ENCODE data around the gene FBRSL1.

Gene FBRSL1

DNA sequence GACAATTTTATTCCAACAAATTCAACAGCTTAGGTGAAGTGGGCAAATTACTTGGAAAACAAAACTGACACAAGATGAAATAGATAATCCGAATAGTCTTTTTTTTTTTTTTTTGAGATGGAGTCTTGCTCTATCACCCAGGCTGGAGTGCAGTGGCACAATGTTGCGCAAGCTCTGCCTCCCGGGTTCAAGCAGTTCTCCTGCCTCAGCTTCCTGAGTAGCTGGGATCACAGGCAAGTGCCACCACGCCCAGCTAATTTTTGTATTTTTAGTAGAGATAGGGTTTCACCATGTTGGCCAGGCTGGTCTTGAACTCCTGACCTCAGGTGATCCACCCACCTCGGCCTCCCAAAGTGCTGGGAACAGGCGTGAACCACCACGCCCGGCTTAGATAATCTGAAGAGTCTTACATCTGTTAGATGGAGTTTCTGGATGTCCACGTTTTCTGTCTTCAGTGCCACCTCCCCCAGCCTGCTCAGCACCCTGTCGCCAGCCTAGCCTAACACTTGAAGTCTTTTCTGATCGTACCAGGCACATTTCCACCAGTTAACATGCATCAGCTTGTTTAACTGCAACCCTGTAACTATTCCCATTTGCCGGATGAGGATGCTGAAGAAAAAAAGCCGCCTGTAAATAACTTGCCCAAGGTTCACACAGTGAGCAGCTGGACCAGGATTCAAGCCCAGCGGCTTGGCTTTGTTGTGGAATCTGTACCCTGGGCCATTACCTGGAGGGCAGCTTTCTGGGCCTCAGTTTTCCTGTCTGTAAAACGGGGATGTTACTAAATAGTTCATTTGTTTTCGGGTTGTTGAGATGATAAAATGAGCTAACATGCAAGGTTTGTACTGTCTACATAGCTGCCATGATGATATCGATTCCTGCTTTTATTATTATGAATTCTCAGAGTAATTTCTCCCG lies 26.4 kb downstream of the FBRSL1 start:
- FAIRE-seq (no peak), DNase-seq (ENCODE audit: insufficient read length, low spot score) (no peak)
- no peak for TF ChIP-seq POLR2A (IDR thresholded peaks at IDR 0.05; ENCODE audit: low read depth, low read length)

DNA sequence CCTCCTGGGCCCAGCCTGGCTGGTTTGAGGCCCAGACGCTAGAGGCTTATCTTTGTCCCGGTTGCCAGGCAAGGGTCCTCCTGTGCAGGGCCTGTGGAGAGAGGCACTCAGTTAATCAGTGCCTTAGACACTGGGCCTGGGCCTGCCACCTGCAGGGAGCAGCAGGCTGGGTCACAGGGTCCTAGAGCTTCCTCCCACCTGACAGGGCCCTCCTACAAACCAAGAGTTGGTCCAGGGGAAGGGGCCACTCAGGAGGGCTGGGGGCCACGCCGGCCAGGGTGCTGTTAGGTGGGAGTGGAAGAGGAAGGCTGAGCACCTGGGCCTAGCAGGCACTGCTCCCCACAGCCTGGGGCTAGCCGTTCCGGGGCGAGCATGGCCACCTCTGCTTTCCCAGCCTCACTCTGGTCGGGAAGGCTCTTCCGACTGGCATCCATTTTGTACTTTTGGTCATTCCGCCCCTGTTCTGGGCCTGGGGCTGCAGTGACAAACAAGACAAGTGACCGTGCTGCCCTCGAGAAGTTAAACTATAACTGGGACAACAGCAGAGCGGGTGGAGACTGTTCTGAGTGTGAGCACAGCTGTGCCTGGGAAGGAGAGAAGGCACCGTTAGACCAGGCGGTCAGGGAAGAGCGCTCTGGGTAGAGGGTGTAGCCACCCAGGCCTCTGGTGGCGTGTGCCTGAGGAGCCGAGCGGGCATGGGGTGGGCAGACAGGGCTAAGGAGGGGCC lies 27.2 kb downstream of the FBRSL1 start:
- TF ChIP-seq POLR2A (IDR thresholded peaks at IDR 0.05; ENCODE audit: low read depth, low read length): no peak
- no peak for DNase-seq (ENCODE audit: insufficient read length, low spot score)
- FAIRE-seq: no peak

DNA sequence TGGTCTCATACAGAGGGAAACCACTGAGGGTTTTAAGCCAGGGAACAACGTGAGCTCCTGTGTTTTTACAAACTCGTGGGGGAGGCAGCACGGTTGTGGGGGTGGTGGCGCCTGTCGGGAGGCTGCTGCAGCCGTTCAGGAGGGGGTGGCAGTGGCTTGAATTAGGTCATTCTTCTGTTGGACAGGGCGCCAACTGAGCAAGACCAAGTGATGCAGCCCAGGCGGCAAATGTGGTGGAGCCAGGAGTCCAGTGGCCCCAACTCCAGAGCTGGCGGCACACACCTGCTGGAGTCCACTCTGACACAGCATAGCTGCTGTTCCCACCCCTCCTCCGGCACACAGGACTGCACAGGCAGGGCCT lies 27.8 kb downstream of the FBRSL1 start:
- FAIRE-seq: no peak
- no peak for DNase-seq (ENCODE audit: insufficient read length, low spot score)
- TF ChIP-seq POLR2A (IDR thresholded peaks at IDR 0.05; ENCODE audit: low read depth, low read length): no peak

DNA sequence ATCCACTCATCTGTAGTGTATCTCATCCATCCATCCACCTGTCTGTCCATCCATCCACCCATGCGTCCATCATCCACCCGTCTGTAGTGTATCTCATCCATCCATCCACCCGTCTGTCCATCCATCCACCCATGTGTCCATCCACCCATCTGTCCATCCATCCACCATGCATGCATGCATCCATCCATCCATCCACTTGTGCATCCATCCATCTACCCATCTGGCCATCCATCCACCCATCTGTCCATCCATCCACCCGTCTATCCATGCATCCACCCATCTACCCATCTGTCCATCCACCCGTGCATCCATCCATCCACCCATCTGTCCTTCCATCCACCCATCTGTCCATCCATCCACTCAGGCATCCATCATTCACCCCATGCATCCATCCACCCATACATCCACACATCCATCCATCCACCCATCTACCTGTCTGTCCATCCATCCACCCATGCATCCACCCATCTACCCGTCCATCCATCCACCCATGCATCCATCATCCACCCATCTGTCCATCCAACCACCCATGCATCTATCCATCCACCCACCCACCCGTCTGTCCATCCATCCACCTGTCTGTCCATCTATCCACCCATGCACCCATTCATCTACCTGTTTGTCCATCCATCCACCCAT lies 28.5 kb downstream of the FBRSL1 start:
- FAIRE-seq (no peak), DNase-seq (ENCODE audit: insufficient read length, low spot score) (no peak)
- TF ChIP-seq POLR2A (IDR thresholded peaks at IDR 0.05; ENCODE audit: low read depth, low read length): no peak

DNA sequence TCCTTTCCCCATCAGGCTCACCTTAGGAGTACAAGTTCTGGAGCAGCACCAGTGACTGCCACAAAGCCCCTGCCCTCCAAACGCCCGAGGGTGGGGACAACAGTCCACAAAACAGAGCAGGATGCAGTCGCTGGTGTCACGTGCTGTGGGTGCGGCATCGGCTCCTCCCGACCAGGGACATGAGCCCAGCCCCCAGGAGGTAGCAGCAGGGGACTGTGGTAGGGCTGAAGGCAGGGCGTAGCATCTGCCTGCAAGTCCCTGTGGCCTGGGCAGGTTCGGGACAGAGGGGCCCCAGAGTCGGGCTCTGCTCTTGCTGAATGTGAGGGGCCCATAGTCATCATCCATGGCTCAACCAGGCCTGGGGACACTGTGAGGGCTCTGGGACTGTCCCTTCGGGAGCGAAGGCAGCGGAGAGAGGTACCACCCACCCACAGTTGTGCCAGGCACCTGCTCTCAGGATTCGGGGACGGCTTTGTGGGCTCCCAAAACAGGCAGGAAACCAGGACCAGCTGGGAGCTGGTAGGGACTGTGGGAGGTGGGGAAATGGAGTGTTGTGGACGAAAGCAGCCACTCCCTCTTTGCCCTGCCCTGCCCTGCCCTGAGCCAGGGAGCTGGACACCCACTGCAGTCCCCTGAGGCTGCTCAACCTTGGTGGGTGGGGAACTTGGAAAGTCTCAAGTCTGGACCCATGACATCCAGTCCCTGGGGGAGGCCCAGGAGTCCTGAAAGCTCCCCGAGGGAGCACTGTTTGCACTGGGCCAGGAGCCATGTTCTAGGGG lies 30.7 kb downstream of the FBRSL1 start:
- DNase-seq (ENCODE audit: insufficient read length, low spot score) (no peak), FAIRE-seq (no peak)
- TF ChIP-seq POLR2A (IDR thresholded peaks at IDR 0.05; ENCODE audit: low read depth, low read length): no peak

DNA sequence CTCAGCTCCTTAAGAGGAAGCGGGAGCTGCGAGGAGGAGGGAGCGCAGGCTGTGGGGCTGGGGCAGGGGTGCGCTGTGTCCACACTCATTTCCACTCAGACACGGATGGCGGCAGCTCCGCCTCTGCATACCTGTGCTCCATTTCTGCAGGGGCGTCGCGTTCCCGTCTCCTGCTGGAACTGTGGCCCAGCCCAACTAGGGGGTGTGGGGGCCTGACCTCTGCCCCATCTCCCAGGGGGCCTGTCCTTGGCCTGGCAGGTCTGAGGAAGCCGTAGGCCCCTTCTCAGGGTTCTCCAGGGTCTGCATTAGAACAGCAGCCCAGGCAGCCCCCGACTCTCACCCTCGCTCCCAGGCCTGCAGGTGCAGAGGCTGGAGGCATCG lies 31.2 kb downstream of the FBRSL1 start:
- TF ChIP-seq POLR2A (IDR thresholded peaks at IDR 0.05; ENCODE audit: low read depth, low read length): no peak
- FAIRE-seq (no peak), DNase-seq (ENCODE audit: insufficient read length, low spot score) (no peak)

DNA sequence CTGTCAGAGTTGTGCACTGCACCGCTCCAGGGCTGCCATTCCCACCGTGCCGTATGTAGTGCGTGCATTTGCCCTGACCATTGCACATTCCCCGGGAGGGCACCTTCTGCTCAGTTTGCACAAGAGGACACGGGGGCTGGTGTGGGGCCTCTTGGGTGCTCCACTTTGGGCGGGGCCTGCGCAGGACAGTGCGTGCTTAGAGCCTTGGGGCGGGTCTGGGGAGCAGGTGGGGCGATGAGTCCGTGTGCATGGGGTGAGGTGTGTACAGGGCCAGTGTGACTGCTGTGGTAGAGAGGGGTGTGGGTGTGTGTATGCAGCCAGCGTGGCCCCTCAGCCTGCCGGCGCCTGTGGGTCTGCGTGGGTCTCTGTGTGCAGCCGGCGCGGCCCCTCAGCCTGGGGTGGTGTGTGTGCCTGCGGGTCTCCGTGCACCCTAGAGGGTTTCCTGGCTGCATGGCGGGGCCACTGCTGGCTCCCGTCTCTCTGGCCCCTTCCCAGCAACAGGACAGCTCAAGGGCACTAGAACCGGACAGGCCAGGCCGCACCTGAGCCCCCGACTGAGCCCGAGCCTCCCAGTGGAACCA lies 31.9 kb downstream of the FBRSL1 start:
- TF ChIP-seq POLR2A (IDR thresholded peaks at IDR 0.05; ENCODE audit: low read depth, low read length): no peak
- no peak for FAIRE-seq
- DNase-seq (ENCODE audit: insufficient read length, low spot score): no peak

DNA sequence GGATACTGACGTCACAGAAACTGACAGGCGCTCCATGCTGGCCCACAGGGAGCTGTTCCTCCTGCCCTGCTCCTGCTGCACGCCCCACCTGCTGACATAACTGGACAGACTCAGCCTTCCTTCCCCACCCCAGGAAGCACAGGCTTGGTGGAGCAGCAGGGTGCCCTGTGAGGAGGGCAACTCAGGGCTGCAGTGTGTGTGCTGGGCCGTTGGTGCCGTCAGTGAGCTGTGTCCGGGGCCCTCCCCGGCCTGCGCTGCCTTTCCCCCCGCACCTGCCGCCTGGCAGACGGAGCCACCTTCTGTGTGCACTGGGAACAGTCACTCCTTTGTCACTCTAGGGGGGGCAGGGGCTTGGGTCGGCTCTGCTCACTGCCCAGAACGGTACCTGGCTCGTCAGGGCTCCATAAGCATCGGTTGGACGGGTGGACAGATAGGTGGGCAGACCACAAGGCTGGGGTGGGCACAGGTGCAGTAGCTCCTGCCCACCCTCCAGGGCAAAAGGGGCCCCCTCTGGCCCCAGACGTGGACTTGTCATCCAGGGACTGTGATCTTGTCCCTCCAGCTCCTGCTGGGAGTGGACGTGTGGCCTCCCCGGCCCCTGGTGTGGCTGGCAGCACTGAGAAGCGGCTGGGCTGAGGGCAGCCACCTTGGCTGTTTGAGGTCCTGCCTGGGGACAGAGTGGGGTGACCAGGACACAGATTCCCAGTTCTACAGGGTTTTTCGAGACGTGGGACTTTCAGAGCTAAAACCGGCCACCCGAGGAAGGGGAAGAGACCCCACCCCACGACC lies 32.8 kb downstream of the FBRSL1 start:
- no peak for TF ChIP-seq POLR2A (IDR thresholded peaks at IDR 0.05; ENCODE audit: low read depth, low read length)
- peak; percentile 87 for DNase-seq (ENCODE audit: insufficient read length, low spot score)
- FAIRE-seq: peak; percentile 61

DNA sequence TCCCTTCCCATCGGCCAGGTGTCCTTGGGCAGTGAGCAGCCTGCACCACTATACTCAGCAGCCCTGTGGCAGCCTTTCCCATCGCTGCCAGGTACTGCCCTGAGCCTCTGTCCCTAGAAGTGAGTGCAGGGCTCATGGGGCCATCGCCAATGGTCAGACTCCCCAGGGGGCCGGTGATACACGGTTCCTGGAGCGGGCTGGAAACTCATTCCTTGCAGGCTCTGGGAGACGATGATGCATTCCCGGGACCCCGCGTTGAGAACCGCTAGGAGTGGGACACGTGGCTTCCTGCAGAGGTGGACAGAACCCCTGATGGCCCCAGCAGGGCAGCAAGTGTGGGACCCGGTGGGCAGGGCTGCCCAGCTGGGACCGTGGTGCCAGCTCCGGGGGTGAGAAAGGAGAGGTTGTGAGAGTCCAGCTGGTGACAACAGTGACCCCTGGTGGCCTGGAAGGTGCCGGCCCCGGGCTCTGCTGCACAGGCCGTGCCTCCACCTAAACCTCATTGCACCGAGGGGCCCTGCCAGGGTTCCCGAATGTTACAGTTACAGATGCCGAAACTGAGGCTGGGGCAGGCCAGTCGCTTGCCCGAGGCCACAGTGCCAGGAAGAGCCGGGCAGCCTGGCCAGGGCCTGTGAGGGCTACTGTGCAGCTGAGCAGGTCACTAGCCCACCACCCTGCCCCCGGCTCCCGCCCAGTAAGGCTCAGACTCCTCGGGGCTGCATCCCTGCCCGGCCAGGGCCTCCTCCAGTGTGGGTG lies 33.8 kb downstream of the FBRSL1 start:
- TF ChIP-seq POLR2A (IDR thresholded peaks at IDR 0.05; ENCODE audit: low read depth, low read length): no peak
- DNase-seq (ENCODE audit: insufficient read length, low spot score) (peak; percentile 91), FAIRE-seq (peak; percentile 20)

DNA sequence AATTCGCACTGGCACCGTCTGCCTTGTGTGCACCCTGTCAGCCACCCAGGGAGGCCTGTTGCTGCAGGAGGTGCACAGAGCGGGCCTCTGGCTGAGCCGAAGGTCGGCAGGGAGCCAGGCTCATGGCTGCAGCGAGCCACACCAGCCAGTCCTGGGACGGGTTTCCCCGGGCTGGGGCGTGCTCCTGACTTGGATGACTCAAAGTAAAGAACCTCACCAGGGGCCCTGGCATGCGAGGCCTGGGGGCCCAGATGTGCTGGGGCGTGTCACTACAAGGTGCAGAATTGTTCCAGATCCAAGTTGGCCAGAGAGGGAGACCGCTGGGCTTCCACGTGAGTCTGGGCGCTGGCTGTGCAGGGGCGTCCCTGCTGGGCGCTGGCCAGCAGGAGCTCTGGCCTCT lies 34.5 kb downstream of the FBRSL1 start:
- FAIRE-seq: peak; percentile 93
- peak; percentile 99 for DNase-seq (ENCODE audit: insufficient read length, low spot score)
- no peak for TF ChIP-seq POLR2A (IDR thresholded peaks at IDR 0.05; ENCODE audit: low read depth, low read length)

DNA sequence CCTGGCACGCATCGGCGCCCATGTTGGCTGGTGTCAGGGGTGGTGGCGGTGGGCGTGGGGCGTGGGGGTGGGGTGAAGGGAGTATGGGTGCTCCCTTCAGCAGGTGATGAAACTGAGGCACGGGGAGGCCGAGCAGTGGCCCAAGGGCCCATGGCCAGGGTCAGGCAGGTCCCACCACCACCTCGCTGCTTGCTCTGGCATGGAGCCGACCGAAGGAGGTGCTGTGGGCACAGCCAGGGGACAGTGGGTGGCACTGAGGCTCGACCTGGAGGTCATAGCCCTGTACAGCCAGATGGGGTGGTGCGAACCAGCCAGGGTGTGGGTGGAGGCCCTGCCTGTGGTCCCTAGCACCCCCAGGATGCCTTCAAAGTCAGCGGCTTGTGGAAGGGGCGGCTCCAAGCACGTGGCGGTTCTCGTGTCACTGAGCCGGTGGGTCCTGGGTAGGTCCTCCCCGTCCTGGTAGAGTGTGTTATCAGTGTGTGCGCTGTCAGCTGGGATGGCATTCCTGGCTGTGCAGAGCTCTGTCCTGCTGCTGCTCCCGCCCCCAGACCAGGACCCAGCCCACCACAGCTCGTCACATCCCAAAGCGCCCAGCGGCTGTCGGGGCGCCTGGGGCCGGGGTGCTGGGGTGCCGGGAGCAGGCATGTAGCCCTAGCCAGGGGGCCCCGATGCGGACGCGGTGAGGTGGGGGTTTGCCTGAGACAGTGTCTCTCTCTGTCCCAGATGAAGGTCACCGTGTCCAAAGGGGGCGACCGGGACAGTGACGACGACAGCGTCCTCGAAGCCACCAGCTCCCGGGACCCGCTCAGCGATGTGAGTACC lies 35.3 kb downstream of the FBRSL1 start:
- DNase-seq (ENCODE audit: insufficient read length, low spot score) (no peak), FAIRE-seq (no peak)
- TF ChIP-seq POLR2A (IDR thresholded peaks at IDR 0.05; ENCODE audit: low read depth, low read length): no peak

All from H54 (cell line).